ENCODE measurements around the gene SPAG17. TPM values are rescaled to one million over a fixed set of nuclear protein-coding genes. Genes with fewer than 3 reads are reported as not detected.

SPAG17 gene
- total and polyA plus RNA-seq, 2 donors (not counting 1 experiment from before 2014, with no cell fraction given), result 0.01 to 0.33 TPM

GRCh38 chr1:118013336-118013735 lies 171.7 kb downstream of the SPAG17 start:
- Histone ChIP-seq H3K27ac (ENCODE audit: insufficient read depth, low read length) (no peak overlapping the region), H3K4me2 (ENCODE audit: extremely low read depth, insufficient read depth, low read length) (no peak overlapping the region), H3K9me3 (ENCODE audit: control insufficient read depth, insufficient read depth, low read depth, low read length) (no peaks in the 10 kb centered on the region), H2AFZ (ENCODE audit: low read length) (no peak overlapping the region), H3K9ac (ENCODE audit: insufficient read depth, low read length) (no peak overlapping the region), H4K20me1 (ENCODE audit: control insufficient read depth, extremely low read depth, insufficient read depth, low read length) (no peaks in the 10 kb centered on the region), H3K36me3 (ENCODE audit: control insufficient read depth, insufficient read depth, low read length) (no peaks in the 10 kb centered on the region), H3K79me2 (ENCODE audit: control insufficient read depth, insufficient read depth, low read length) (no peaks in the 10 kb centered on the region), H3K27me3 (ENCODE audit: control insufficient read depth, insufficient read depth, low read length) (no peaks in the 10 kb centered on the region), H3K4me1 (ENCODE audit: control insufficient read depth, extremely low read depth, insufficient read depth, low read length) (no peaks in the 10 kb centered on the region), H3K4me3 (replicated peaks in 1 of 4; ENCODE audit: control extremely low read depth in 1 of 4, insufficient read depth in 1 of 4, low read depth in 3 of 4, low read length in 4 of 4) (no peak overlapping the region)
- no peak for DNase-seq (ENCODE audit: low read depth in 2 of 2)
- TF ChIP-seq CTCF (conservative IDR thresholded peaks at IDR 0.05 in 1 of 2, IDR thresholded peaks at IDR 0.05 in 1 of 2; ENCODE audit: low read depth in 1 of 2, low read length in 2 of 2), result no peak
- no peak for TF ChIP-seq EZH2 (IDR thresholded peaks at IDR 0.05; ENCODE audit: low read length, missing control alignments)

DNA sequence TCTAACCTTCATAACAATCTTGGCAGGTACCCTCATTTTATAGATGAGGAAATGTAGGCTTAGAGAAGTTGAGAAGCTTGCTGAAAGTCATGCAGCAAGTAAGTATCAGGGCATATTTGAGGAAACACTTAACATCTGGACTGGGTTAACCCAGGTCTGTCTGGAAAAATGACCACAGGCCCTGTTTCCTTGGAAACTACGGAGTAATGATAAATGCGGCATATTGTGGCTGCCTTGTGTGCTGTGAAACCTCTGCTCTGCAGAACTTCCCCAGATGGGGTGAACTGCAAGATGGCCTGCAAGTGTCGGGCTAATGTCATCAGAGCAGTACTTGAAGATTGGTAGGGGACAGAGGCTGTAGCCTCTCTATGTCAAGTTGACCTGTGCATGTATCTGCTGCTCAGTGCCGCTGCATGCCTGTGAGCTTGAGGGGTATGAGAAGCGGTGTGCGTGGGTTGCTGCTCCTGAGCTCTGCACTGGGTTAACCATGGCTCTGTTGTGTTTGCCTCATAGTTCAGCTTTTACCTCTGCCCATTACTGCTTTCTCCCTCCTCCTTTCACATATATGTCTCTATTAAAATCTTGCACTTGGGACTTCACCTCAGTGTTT lies 172.4 kb downstream of the SPAG17 start:
- Histone ChIP-seq H3K36me3 (ENCODE audit: control insufficient read depth, insufficient read depth, low read length) (no peaks in the 10 kb centered on the region), H3K4me2 (ENCODE audit: extremely low read depth, insufficient read depth, low read length) (no peak overlapping the region), H2AFZ (ENCODE audit: low read length) (no peak overlapping the region), H3K9ac (ENCODE audit: insufficient read depth, low read length) (no peak overlapping the region), H3K4me3 (replicated peaks in 1 of 4; ENCODE audit: control extremely low read depth in 1 of 4, insufficient read depth in 1 of 4, low read depth in 3 of 4, low read length in 4 of 4) (no peak overlapping the region), H3K79me2 (ENCODE audit: control insufficient read depth, insufficient read depth, low read length) (no peaks in the 10 kb centered on the region), H3K27ac (ENCODE audit: insufficient read depth, low read length) (no peak overlapping the region), H3K9me3 (ENCODE audit: control insufficient read depth, insufficient read depth, low read depth, low read length) (no peaks in the 10 kb centered on the region), H3K27me3 (ENCODE audit: control insufficient read depth, insufficient read depth, low read length) (peaks cover 3% of the 10 kb centered on the region), H3K4me1 (ENCODE audit: control insufficient read depth, extremely low read depth, insufficient read depth, low read length) (no peaks in the 10 kb centered on the region), H4K20me1 (ENCODE audit: control insufficient read depth, extremely low read depth, insufficient read depth, low read length) (no peaks in the 10 kb centered on the region)
- TF ChIP-seq EZH2 (IDR thresholded peaks at IDR 0.05; ENCODE audit: low read length, missing control alignments) (no peak), CTCF (conservative IDR thresholded peaks at IDR 0.05 in 1 of 2, IDR thresholded peaks at IDR 0.05 in 1 of 2; ENCODE audit: low read depth in 1 of 2, low read length in 2 of 2) (no peak)
- no peak for DNase-seq (ENCODE audit: low read depth in 2 of 2)

DNA sequence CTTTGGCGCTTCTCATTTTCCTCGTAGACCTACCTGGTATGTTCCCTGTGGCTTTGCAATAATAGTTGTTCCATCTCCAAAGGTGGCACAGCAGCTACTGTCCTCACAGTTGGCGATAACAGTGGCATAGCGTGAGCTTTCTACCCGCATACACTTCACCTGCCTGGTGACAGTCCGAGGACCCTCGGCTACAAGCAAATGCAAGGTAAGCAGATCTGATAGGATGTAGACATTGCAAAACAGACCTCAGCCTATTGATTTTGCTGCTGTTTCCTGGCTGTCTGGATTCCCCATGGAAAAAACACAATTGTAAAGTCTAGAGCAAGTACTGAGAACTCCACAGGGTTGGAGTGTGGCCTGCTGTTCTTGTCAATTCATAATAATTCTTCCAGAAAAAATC lies 177.0 kb downstream of the SPAG17 start:
- Histone ChIP-seq H3K4me2 (ENCODE audit: extremely low read depth, insufficient read depth, low read length) (no peak overlapping the region), H3K36me3 (ENCODE audit: control insufficient read depth, insufficient read depth, low read length) (no peaks in the 10 kb centered on the region), H4K20me1 (ENCODE audit: control insufficient read depth, extremely low read depth, insufficient read depth, low read length) (no peaks in the 10 kb centered on the region), H3K27ac (ENCODE audit: insufficient read depth, low read length) (no peak overlapping the region), H3K4me1 (ENCODE audit: control insufficient read depth, extremely low read depth, insufficient read depth, low read length) (no peaks in the 10 kb centered on the region), H3K79me2 (ENCODE audit: control insufficient read depth, insufficient read depth, low read length) (no peaks in the 10 kb centered on the region), H3K9ac (ENCODE audit: insufficient read depth, low read length) (no peak overlapping the region), H3K4me3 (replicated peaks in 1 of 4; ENCODE audit: control extremely low read depth in 1 of 4, insufficient read depth in 1 of 4, low read depth in 3 of 4, low read length in 4 of 4) (no peak overlapping the region), H2AFZ (ENCODE audit: low read length) (no peak overlapping the region), H3K27me3 (ENCODE audit: control insufficient read depth, insufficient read depth, low read length) (peaks cover 3% of the 10 kb centered on the region), H3K9me3 (ENCODE audit: control insufficient read depth, insufficient read depth, low read depth, low read length) (no peaks in the 10 kb centered on the region)
- DNase-seq (ENCODE audit: low read depth in 2 of 2), result no peak
- TF ChIP-seq EZH2 (IDR thresholded peaks at IDR 0.05; ENCODE audit: low read length, missing control alignments) (no peak), CTCF (conservative IDR thresholded peaks at IDR 0.05 in 1 of 2, IDR thresholded peaks at IDR 0.05 in 1 of 2; ENCODE audit: low read depth in 1 of 2, low read length in 2 of 2) (no peak)
